Measurements from ENCODE around the gene COL20A1.

The COL20A1 gene

GRCh38 chr20:63257629-63258028, 35.4 kb upstream of the COL20A1 start:
- CTCF ChIA-PET, result interaction anchor here (0.9 to 1.0 kb wide), 2 partner anchors 23 to 27 kb away, joined by 3 read pairs; no protein-coding TSS in a partner anchor
- H3K4me3 ChIP-seq (ENCODE audit: low read depth, low read length), result no peak overlapping the region
- DNase-seq (ENCODE audit: low read depth, low spot score), result no peak
- POLR2A ChIA-PET, result no interaction called here
- TF ChIP-seq CTCF (IDR thresholded peaks at IDR 0.05; ENCODE audit: insufficient read depth, low read length, missing control alignments), result no peak

GRCh38 chr20:63258781-63259180, 34.2 kb upstream of the COL20A1 start:
- ChIA-PET CTCF (interaction anchor here (1.2 kb wide), 1 partner anchor 36 kb away, joined by 6 read pairs; no protein-coding TSS in a partner anchor), POLR2A (no interaction called here)
- no peak for DNase-seq (ENCODE audit: low read depth, low spot score)
- no peak overlapping the region for H3K4me3 ChIP-seq (ENCODE audit: low read depth, low read length)
- no peak for TF ChIP-seq CTCF (IDR thresholded peaks at IDR 0.05; ENCODE audit: insufficient read depth, low read length, missing control alignments)

GRCh38 chr20:63259734-63260460, 33.1 kb upstream of the COL20A1 start:
- ChIA-PET POLR2A (interaction anchor here (0.5 kb wide), 1 partner anchor 72 kb away, joined by 3 read pairs; no protein-coding TSS in a partner anchor), CTCF (interaction anchor here (0.6 to 1.5 kb wide), 4 partner anchors 37 to 121 kb away, joined by 3 to 10 read pairs (median 3); no protein-coding TSS in a partner anchor)
- no peak for DNase-seq (ENCODE audit: low read depth, low spot score)
- no peak for TF ChIP-seq CTCF (IDR thresholded peaks at IDR 0.05; ENCODE audit: insufficient read depth, low read length, missing control alignments)
- H3K4me3 ChIP-seq (ENCODE audit: low read depth, low read length), result no peak overlapping the region

GRCh38 chr20:63260521-63260920, 32.5 kb upstream of the COL20A1 start:
- ChIA-PET POLR2A (interaction anchor here (0.5 kb wide), 1 partner anchor 72 kb away, joined by 3 read pairs; no protein-coding TSS in a partner anchor), CTCF (interaction anchor here (0.8 to 1.5 kb wide), 2 partner anchors 37 to 121 kb away, joined by 3 to 10 read pairs; no protein-coding TSS in a partner anchor)
- DNase-seq (ENCODE audit: low read depth, low spot score), result no peak
- no peak overlapping the region for H3K4me3 ChIP-seq (ENCODE audit: low read depth, low read length)
- TF ChIP-seq CTCF (IDR thresholded peaks at IDR 0.05; ENCODE audit: insufficient read depth, low read length, missing control alignments), result no peak

- no peak overlapping the region for H3K4me3 ChIP-seq (ENCODE audit: low read depth, low read length)
- no peak for DNase-seq (ENCODE audit: low read depth, low spot score)
- ChIA-PET POLR2A (no interaction called here), CTCF (interaction anchor here (0.8 to 1.5 kb wide), 2 partner anchors 38 to 120 kb away, joined by 3 to 10 read pairs; no protein-coding TSS in a partner anchor)
- TF ChIP-seq CTCF (IDR thresholded peaks at IDR 0.05; ENCODE audit: insufficient read depth, low read length, missing control alignments), result no peak
These were observed 31.8 kb upstream of the COL20A1 start for GRCh38 chr20:63261060-63261794.
